CD4-positive, alpha-beta T cell (primary cell): Measurements from ENCODE around the gene ALK. TPM values are rescaled to one million over a fixed set of nuclear protein-coding genes. Genes with fewer than 3 reads are reported as not detected.

Experiments used
- ATAC-seq: fragments of 200-7000 bp; cut with Tn5 transposase; one replicate; pipeline ENCODE4 v1.10.0; 2022; ENCODE audit warnings: mild to moderate bottlenecking; ENCODE audit not compliant: poor library complexity
- CTCF ChIA-PET: fragments of 350-600 bp; sonication (Branson Sonifier 250); formaldehyde crosslinking; loops from one replicate; lab custom pipeline; 2021; ENCODE audit warnings: antibody characterized with exemption, inconsistent platforms; lab: Charles Lee
- POLR2A ChIA-PET: fragments of 350-600 bp; sonication (Branson Sonifier 250); formaldehyde crosslinking; loops from one replicate; lab custom pipeline; 2021; ENCODE audit warnings: antibody characterized with exemption, inconsistent platforms; lab: Charles Lee
- DNase-seq, 14 experiments: peaks; one replicate each; pipeline ENCODE4 v3.0.0-alpha.2; 2013 to 2020; ENCODE audit warnings: mixed read lengths in 2 of 14
- H3K27ac ChIP-seq, 2 donors: one replicate each; pipeline versions ENCODE4 v1.5.1 to v1.7.0; 2013; ENCODE audit warnings: low read length in 2 of 2, low read depth in 1 of 2, mild to moderate bottlenecking in 1 of 2
- H3K27me3 ChIP-seq, 2 experiments: 1 replicate in 1 of 2; 2 replicates in 1 of 2; pipeline versions ENCODE4 v1.6.1 to v1.7.0; 2013; ENCODE audit warnings: low read length in 2 of 2, control low read depth in 1 of 2, mild to moderate bottlenecking in 1 of 2, moderate library complexity in 1 of 2; ENCODE audit not compliant: insufficient read depth in 2 of 2, control insufficient read depth in 1 of 2
- H3K36me3 ChIP-seq: one replicate; pipeline ENCODE4 v1.6.1; 2013; ENCODE audit warnings: low read length, control low read depth; ENCODE audit not compliant: insufficient read depth
- H3K4me1 ChIP-seq: one replicate; pipeline ENCODE4 v1.6.1; 2013; ENCODE audit warnings: low read length, control low read depth; ENCODE audit not compliant: insufficient read depth
- H3K4me3 ChIP-seq: one replicate; pipeline ENCODE4 v1.5.1; 2013; ENCODE audit warnings: mild to moderate bottlenecking, low read length, moderate library complexity
- H3K9me3 ChIP-seq, 2 experiments: 1 replicate in 1 of 2; 2 replicates in 1 of 2; pipeline versions ENCODE4 v1.6.1 to v1.7.0; 2013; ENCODE audit warnings: low read length in 2 of 2, mild to moderate bottlenecking in 2 of 2, control low read depth in 1 of 2, moderate library complexity in 1 of 2; ENCODE audit not compliant: control insufficient read depth in 1 of 2, insufficient read depth in 1 of 2
- H3K27ac Mint-ChIP-seq: one replicate; pipeline ENCODE4 v1.8.0; 2020; ENCODE audit warnings: mixed read lengths
- H3K27me3 Mint-ChIP-seq: one replicate; pipeline ENCODE4 v1.8.0; 2021; ENCODE audit warnings: mixed read lengths
- H3K36me3 Mint-ChIP-seq: one replicate; pipeline ENCODE4 v1.8.0; 2021; ENCODE audit warnings: low read depth, mixed read lengths
- H3K4me1 Mint-ChIP-seq: one replicate; pipeline ENCODE4 v1.8.0; 2021; ENCODE audit warnings: low read depth, mixed read lengths
- H3K4me3 Mint-ChIP-seq: one replicate; pipeline ENCODE4 v1.8.0; 2020; ENCODE audit warnings: mild to moderate bottlenecking, mixed read lengths
- H3K9me3 Mint-ChIP-seq: one replicate; pipeline ENCODE4 v1.8.0; 2020; ENCODE audit warnings: mixed read lengths
- CTCF ChIP-seq: fragments of 200-600 bp; IDR thresholded peaks from one replicate; pipeline ENCODE4 v1.8.0; 2022; ENCODE audit warnings: antibody characterized with exemption, mild to moderate bottlenecking
- intact Hi-C, 2 experiments: fragments of 100-400 bp; cut with DNase I in 1 of 2; cut with micrococcal nuclease in 1 of 2; formaldehyde crosslinking; loops; one replicate each; pipeline versions ENCODE4 v1.15.1 to v1.9.0; 2023 to 2025; cut with DNase I, micrococcal nuclease
- total RNA-seq, 174 experiments: library from RNA in 2 of 174; stranded (reverse) in 2 of 174; gene quantifications; one replicate each; pipeline ENCODE4 v1.2.3 and lab custom pipeline; 2021 to 2026

The ALK gene
- total RNA-seq, 2 experiments from 2014 or later, result not detected

GRCh38 chr2:29918941-29919340, 2.4 kb downstream of the ALK start:
- Mint-ChIP-seq H3K27me3 (peaks cover 89% of the 10 kb centered on the region), H3K27ac (no peak overlapping the region), H3K36me3 (no peaks in the 10 kb centered on the region), H3K9me3 (no peaks in the 10 kb centered on the region), H3K4me1 (peaks cover 14% of the 10 kb centered on the region), H3K4me3 (no peak overlapping the region)
- no peak overlapping the region for H3K4me3 ChIP-seq
- no peak for TF ChIP-seq CTCF
- H3K36me3 ChIP-seq, result no peaks in the 10 kb centered on the region
- DNase-seq (no peak), ATAC-seq (no peak)
- H3K27me3 ChIP-seq, result peaks cover 62 to 71% of the 10 kb centered on the region in 2 experiments
- POLR2A ChIA-PET, result no interaction called here
- CTCF ChIA-PET, result no interaction called here
- H3K9me3 ChIP-seq, result peaks cover 0 to 20% of the 10 kb centered on the region in 2 experiments
- no peak overlapping the region for H3K27ac ChIP-seq
- H3K4me1 ChIP-seq, result peaks cover 16% of the 10 kb centered on the region
- intact Hi-C loops, result no loop called here

GRCh38 chr2:29917781-29918180, 3.6 kb downstream of the ALK start:
- Histone ChIP-seq H3K9me3 (peaks cover 0 to 20% of the 10 kb centered on the region in 2 experiments), H3K4me3 (no peak overlapping the region), H3K27ac (no peak overlapping the region), H3K4me1 (peaks cover 16% of the 10 kb centered on the region), H3K27me3 (peaks cover 58 to 61% of the 10 kb centered on the region in 2 experiments), H3K36me3 (no peaks in the 10 kb centered on the region)
- intact Hi-C loops, result no loop called here
- ATAC-seq (no peak), DNase-seq (no peak)
- no peak for TF ChIP-seq CTCF
- no peaks in the 10 kb centered on the region for H3K9me3 Mint-ChIP-seq
- H3K36me3 Mint-ChIP-seq, result no peaks in the 10 kb centered on the region
- no peak overlapping the region for H3K4me3 Mint-ChIP-seq
- CTCF ChIA-PET, result no interaction called here
- H3K4me1 Mint-ChIP-seq, result peaks cover 11% of the 10 kb centered on the region
- H3K27me3 Mint-ChIP-seq, result peaks cover 88% of the 10 kb centered on the region
- POLR2A ChIA-PET, result no interaction called here
- H3K27ac Mint-ChIP-seq, result no peak overlapping the region

DNA sequence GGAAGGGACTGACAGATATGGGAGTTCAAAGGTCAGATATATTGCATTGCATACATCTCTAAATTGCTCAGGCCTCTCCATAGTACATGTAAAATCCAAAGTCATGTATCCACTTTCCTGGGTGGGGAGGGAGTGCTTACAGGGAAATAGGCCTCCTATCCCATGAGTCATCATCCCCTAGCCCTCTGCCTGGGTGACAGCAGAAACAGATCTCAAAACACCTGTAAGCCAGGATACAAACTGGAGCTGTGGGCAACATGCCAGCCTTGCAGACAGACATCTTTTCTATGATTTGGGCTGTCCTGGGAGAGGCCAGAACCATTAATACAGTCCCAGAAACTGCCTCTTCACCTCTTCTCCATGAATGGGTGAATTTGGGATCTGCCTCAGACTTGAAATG, 4.8 kb downstream of the ALK start:
- POLR2A ChIA-PET, result no interaction called here
- intact Hi-C loops, result no loop called here

More for the DNA sequence above, 4.8 kb downstream of the ALK start:
- Histone ChIP-seq H3K4me1 (peaks cover 16% of the 10 kb centered on the region), H3K27me3 (peaks cover 46 to 49% of the 10 kb centered on the region in 2 experiments), H3K36me3 (no peaks in the 10 kb centered on the region), H3K9me3 (peaks cover 0 to 20% of the 10 kb centered on the region in 2 experiments), H3K4me3 (no peak overlapping the region), H3K27ac (no peak overlapping the region)
- ATAC-seq (no peak), DNase-seq (no peak)
- Mint-ChIP-seq H3K4me3 (no peak overlapping the region), H3K27me3 (peaks cover 77% of the 10 kb centered on the region), H3K9me3 (no peaks in the 10 kb centered on the region), H3K27ac (no peak overlapping the region), H3K36me3 (no peaks in the 10 kb centered on the region), H3K4me1 (peaks cover 4% of the 10 kb centered on the region)
- no peak for TF ChIP-seq CTCF
- CTCF ChIA-PET, result no interaction called here
